22Rv1 (cell line): Measurements from ENCODE around the gene TRIOBP.

ENCODE experiments used
- ZFX ChIP-seq: fragments of 450-650 bp; IDR thresholded peaks from 2 replicates; pipeline ENCODE4 v1.6.1; 2017; ENCODE audit warnings: antibody characterized with exemption, borderline replicate concordance
- TF ChIP-seq, protein P1 (sequence below): fragments of 450-650 bp; IDR thresholded peaks from 2 replicates; pipeline ENCODE4 v1.5.1; 2017; ENCODE audit warnings: mild to moderate bottlenecking

DNA sequence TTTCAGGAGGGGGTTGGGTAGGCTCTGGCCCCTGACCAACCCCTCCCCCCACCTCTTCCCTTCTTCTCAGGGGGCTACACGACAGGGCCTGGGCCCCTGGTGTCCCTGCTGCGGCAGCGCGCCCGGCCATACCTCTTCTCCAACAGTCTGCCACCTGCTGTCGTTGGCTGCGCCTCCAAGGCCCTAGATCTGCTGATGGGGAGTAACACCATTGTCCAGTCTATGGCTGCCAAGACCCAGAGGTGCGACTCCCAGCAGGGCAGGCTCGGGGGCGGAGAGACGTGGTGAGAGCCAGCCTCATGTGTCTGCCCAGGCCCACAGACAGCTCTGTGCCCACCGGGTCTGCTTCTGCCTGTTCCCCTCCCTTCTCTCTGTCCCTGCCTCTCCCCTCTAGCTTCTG, 118.7 kb downstream of the TRIOBP start:
- TF ChIP-seq, protein P1, sequence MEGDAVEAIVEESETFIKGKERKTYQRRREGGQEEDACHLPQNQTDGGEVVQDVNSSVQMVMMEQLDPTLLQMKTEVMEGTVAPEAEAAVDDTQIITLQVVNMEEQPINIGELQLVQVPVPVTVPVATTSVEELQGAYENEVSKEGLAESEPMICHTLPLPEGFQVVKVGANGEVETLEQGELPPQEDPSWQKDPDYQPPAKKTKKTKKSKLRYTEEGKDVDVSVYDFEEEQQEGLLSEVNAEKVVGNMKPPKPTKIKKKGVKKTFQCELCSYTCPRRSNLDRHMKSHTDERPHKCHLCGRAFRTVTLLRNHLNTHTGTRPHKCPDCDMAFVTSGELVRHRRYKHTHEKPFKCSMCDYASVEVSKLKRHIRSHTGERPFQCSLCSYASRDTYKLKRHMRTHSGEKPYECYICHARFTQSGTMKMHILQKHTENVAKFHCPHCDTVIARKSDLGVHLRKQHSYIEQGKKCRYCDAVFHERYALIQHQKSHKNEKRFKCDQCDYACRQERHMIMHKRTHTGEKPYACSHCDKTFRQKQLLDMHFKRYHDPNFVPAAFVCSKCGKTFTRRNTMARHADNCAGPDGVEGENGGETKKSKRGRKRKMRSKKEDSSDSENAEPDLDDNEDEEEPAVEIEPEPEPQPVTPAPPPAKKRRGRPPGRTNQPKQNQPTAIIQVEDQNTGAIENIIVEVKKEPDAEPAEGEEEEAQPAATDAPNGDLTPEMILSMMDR = no peak
- no peak for TF ChIP-seq ZFX
